ENCODE data around the gene KYAT1. TPM values are rescaled to one million over a fixed set of nuclear protein-coding genes. Genes with fewer than 3 reads are reported as not detected.

KYAT1 gene
- total RNA-seq, 2 donors from 2014 or later, result 13.6 to 25.3 TPM

DNA sequence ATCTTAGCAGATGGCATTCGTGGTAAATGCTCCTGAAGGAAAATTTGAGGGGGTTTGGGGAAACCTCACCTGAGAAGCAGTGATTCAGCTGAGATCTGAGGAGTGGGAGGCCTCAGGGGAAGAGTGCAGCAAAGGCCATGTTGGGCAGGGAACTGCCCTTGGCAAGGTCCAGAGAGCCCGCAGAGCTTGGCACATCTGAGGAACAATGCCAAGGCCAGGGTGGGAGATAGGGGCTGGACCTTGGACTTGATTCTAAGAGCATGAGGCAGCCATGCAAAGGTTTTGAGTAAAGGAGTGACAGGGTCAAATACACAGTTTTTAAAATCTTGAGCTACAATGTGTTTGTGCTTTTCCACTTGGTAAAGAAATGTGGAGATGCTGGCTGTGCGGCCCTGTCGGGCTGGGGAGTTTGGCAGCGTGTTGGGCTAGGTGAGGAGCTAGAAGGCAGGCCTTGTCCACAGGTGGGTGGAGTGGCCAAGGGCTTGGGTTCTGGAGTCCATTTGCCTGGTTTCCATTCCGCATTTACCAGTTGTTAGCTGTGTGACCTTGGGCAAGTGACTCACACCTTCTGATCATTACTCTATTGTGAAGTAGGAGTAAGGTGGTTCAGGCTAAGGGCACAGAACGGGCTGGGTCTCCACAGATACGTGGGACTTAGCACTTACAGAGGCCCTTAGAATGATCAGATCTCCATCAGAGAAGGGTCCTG is 88.6 kb downstream of the KYAT1 start:
- DNase-seq, result no peak
- peaks cover 6% of the 10 kb centered on the region for H3K4me1 Mint-ChIP-seq
- H3K36me3 Mint-ChIP-seq (ENCODE audit: low read depth), result peaks cover 51% of the 10 kb centered on the region
- WGBS, 2 experiments (ENCODE audit: insufficient coverage in 1 of 2, insufficient read length in 1 of 2), result 90 to 92% methylated on average over 6 to 8 of the region's 8 CpGs
- H3K9me3 Mint-ChIP-seq, result no peaks in the 10 kb centered on the region
- TF ChIP-seq, protein P1, sequence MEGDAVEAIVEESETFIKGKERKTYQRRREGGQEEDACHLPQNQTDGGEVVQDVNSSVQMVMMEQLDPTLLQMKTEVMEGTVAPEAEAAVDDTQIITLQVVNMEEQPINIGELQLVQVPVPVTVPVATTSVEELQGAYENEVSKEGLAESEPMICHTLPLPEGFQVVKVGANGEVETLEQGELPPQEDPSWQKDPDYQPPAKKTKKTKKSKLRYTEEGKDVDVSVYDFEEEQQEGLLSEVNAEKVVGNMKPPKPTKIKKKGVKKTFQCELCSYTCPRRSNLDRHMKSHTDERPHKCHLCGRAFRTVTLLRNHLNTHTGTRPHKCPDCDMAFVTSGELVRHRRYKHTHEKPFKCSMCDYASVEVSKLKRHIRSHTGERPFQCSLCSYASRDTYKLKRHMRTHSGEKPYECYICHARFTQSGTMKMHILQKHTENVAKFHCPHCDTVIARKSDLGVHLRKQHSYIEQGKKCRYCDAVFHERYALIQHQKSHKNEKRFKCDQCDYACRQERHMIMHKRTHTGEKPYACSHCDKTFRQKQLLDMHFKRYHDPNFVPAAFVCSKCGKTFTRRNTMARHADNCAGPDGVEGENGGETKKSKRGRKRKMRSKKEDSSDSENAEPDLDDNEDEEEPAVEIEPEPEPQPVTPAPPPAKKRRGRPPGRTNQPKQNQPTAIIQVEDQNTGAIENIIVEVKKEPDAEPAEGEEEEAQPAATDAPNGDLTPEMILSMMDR (conservative IDR thresholded peaks at IDR 0.05), result no peak
- H3K4me3 Mint-ChIP-seq, result no peak overlapping the region
- no peak overlapping the region for H3K27ac Mint-ChIP-seq
- Histone ChIP-seq H3K36me3 (ENCODE audit: control insufficient read depth, insufficient read depth, low read length) (peaks cover 56% of the 10 kb centered on the region), H3K9ac (ENCODE audit: extremely low read depth, low read length, poor library complexity, severe bottlenecking) (no peak overlapping the region), H3K4me3 (ENCODE audit: low read length) (no peak overlapping the region), H3K27ac (ENCODE audit: low read depth, low read length) (no peak overlapping the region), H3K4me1 (ENCODE audit: control insufficient read depth, insufficient read depth, low read length) (peaks cover 6% of the 10 kb centered on the region), H3K27me3 (ENCODE audit: control insufficient read depth, insufficient read depth, low read length, poor library complexity, severe bottlenecking) (no peaks in the 10 kb centered on the region), H3K9me3 (ENCODE audit: control insufficient read depth, low read length) (no peaks in the 10 kb centered on the region)
- no peaks in the 10 kb centered on the region for H3K27me3 Mint-ChIP-seq (ENCODE audit: insufficient read depth)

DNA sequence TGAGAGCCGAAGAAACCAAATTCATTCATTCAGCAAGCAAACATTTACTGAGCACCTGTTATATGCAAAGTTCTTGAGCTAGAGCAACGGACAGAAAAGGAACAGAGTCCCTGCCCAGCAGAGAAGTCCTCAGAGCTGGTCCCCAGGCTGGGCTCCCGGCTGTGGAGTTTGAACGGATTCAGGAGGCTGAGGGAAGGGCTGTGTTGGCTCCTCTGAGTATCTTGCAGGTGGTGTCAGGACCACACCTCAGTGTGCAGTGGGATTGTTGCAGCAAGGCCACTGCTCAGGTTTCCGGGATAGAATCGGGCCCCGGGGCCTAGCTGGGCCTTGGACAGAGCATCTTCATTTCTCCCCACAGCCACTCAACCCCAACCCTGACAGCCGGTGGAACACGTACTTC is 89.6 kb downstream of the KYAT1 start:
- Mint-ChIP-seq H3K9me3 (no peaks in the 10 kb centered on the region), H3K4me3 (no peak overlapping the region), H3K27me3 (ENCODE audit: insufficient read depth) (no peaks in the 10 kb centered on the region), H3K27ac (no peak overlapping the region), H3K4me1 (peaks cover 12% of the 10 kb centered on the region), H3K36me3 (ENCODE audit: low read depth) (peaks cover 47% of the 10 kb centered on the region)
- Histone ChIP-seq H3K9ac (ENCODE audit: extremely low read depth, low read length, poor library complexity, severe bottlenecking) (no peak overlapping the region), H3K27ac (ENCODE audit: low read depth, low read length) (no peak overlapping the region), H3K4me1 (ENCODE audit: control insufficient read depth, insufficient read depth, low read length) (peaks cover 7% of the 10 kb centered on the region), H3K9me3 (ENCODE audit: control insufficient read depth, low read length) (no peaks in the 10 kb centered on the region), H3K27me3 (ENCODE audit: control insufficient read depth, insufficient read depth, low read length, poor library complexity, severe bottlenecking) (no peaks in the 10 kb centered on the region), H3K36me3 (ENCODE audit: control insufficient read depth, insufficient read depth, low read length) (peaks cover 51% of the 10 kb centered on the region), H3K4me3 (ENCODE audit: low read length) (no peak overlapping the region)
- TF ChIP-seq, protein P1 (conservative IDR thresholded peaks at IDR 0.05), result no peak
- 96 to 97% methylated on average over 3 to 9 of the region's 9 CpGs for WGBS, 2 experiments (ENCODE audit: insufficient coverage in 1 of 2, insufficient read length in 1 of 2)
- DNase-seq, result no peak

DNA sequence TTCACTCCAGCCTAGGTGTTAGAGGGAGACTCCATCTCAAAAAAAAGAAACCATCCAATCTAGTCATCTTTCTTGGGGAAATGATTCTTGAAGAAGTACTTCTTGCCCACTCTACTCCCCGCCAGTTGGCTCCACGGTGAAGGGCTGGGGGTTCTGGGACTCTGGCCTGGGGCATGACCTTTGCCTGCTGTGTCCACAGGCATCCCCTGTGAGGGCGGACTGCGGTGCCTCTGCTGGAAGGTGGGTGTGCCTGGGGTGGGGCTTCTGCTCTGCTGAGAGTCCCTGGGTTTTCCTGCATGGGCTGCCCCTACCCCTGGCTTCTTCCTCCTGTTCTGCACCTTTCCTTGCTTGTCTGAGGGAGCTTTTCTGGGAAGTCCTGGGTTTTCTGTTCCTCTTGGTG is 91.2 kb downstream of the KYAT1 start:
- Mint-ChIP-seq H3K27me3 (ENCODE audit: insufficient read depth) (no peaks in the 10 kb centered on the region), H3K4me3 (no peak overlapping the region), H3K4me1 (peaks cover 12% of the 10 kb centered on the region), H3K9me3 (no peaks in the 10 kb centered on the region), H3K27ac (no peak overlapping the region), H3K36me3 (ENCODE audit: low read depth) (peaks cover 44% of the 10 kb centered on the region)
- TF ChIP-seq, protein P1 (conservative IDR thresholded peaks at IDR 0.05), result no peak
- no peaks in the 10 kb centered on the region for H3K27me3 ChIP-seq (ENCODE audit: control insufficient read depth, insufficient read depth, low read length, poor library complexity, severe bottlenecking)
- WGBS, 2 experiments (ENCODE audit: insufficient coverage in 1 of 2, insufficient read length in 1 of 2), result 95% methylated on average over 4 of the region's 4 CpGs; no CpG with 5 or more reads in 1 of the 2 experiments
- peaks cover 47% of the 10 kb centered on the region for H3K36me3 ChIP-seq (ENCODE audit: control insufficient read depth, insufficient read depth, low read length)
- no peak overlapping the region for H3K27ac ChIP-seq (ENCODE audit: low read depth, low read length)
- H3K4me1 ChIP-seq (ENCODE audit: control insufficient read depth, insufficient read depth, low read length), result peaks cover 7% of the 10 kb centered on the region
- H3K9ac ChIP-seq (ENCODE audit: extremely low read depth, low read length, poor library complexity, severe bottlenecking), result no peak overlapping the region
- DNase-seq, result no peak
- H3K4me3 ChIP-seq (ENCODE audit: low read length), result no peak overlapping the region
- H3K9me3 ChIP-seq (ENCODE audit: control insufficient read depth, low read length), result no peaks in the 10 kb centered on the region
